ENCODE measurements around the gene MMP17. TPM values are rescaled to one million over a fixed set of nuclear protein-coding genes. Genes with fewer than 3 reads are reported as not detected.
A peak's percentile ranks its signal among the peaks of the same experiment; 100 is the strongest.

The MMP17 gene
- total RNA-seq, 3 donors from 2014 or later: 1.1 to 5.3 (median 1.4) TPM

GRCh38 chr12:131893605-131894312 is 65.6 kb downstream of the MMP17 start:
- no peak for ATAC-seq
- H3K4me1 ChIP-seq (ENCODE audit: low read depth): peaks cover 13% of the 10 kb centered on the region
- H3K4me3 ChIP-seq: no peak overlapping the region
- no peaks in the 10 kb centered on the region for H3K36me3 ChIP-seq (ENCODE audit: low read depth)
- intact Hi-C loops (cut with DNase I, micrococcal nuclease): no loop called here
- TF ChIP-seq, protein P1, sequence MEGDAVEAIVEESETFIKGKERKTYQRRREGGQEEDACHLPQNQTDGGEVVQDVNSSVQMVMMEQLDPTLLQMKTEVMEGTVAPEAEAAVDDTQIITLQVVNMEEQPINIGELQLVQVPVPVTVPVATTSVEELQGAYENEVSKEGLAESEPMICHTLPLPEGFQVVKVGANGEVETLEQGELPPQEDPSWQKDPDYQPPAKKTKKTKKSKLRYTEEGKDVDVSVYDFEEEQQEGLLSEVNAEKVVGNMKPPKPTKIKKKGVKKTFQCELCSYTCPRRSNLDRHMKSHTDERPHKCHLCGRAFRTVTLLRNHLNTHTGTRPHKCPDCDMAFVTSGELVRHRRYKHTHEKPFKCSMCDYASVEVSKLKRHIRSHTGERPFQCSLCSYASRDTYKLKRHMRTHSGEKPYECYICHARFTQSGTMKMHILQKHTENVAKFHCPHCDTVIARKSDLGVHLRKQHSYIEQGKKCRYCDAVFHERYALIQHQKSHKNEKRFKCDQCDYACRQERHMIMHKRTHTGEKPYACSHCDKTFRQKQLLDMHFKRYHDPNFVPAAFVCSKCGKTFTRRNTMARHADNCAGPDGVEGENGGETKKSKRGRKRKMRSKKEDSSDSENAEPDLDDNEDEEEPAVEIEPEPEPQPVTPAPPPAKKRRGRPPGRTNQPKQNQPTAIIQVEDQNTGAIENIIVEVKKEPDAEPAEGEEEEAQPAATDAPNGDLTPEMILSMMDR (IDR thresholded peaks at IDR 0.05): no peak
- no peaks in the 10 kb centered on the region for H3K9me3 ChIP-seq
- no peak for DNase-seq

DNA sequence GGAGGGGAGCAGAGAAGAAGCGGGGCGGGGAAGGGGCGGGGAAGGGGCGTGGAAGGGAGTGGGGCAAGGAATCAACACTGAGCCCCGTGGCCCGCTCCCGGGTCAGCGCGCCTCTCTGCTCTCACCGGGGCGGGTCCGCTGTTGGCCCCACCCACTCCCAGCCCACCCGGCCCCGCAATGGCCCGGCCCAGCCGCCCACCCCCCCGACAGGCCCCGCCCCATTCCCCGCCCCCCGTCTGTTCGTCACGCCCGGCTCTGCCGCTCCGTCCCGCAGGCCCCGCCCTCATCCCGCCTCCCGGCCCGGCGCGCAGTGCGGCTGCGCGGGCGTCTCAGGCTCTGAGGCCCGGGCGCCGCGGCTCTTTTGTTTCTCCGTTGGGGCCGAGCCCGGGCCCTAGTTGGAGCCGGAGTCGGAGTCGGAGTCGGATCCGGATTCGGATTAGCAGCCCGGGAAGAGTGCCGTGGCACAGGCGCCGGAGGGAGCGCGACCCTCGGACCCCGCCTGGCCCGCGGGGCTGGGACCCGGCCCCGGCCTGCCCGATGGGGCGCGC is 66.2 kb downstream of the MMP17 start, which contains the start of gene ULK1:
TSS of gene ULK1 (plus strand) at position 310 of the 548 bp plus-strand sequence. CDS start 380 bp downstream, outside the sequence.
- ATAC-seq (peak; percentile 86), DNase-seq (peak; percentile 93 to 97 (median 95))
- Histone ChIP-seq H3K4me3 (peak within 1 kb of the TSS; percentile 32), H3K9me3 (no peaks in the 10 kb centered on the region), H3K36me3 (ENCODE audit: low read depth) (no peaks in the 10 kb centered on the region), H3K4me1 (ENCODE audit: low read depth) (peaks cover 13% of the 10 kb centered on the region)
- TF ChIP-seq, protein P1 (IDR thresholded peaks at IDR 0.05): no peak
- intact Hi-C loops (cut with DNase I, micrococcal nuclease): no loop called here

DNA sequence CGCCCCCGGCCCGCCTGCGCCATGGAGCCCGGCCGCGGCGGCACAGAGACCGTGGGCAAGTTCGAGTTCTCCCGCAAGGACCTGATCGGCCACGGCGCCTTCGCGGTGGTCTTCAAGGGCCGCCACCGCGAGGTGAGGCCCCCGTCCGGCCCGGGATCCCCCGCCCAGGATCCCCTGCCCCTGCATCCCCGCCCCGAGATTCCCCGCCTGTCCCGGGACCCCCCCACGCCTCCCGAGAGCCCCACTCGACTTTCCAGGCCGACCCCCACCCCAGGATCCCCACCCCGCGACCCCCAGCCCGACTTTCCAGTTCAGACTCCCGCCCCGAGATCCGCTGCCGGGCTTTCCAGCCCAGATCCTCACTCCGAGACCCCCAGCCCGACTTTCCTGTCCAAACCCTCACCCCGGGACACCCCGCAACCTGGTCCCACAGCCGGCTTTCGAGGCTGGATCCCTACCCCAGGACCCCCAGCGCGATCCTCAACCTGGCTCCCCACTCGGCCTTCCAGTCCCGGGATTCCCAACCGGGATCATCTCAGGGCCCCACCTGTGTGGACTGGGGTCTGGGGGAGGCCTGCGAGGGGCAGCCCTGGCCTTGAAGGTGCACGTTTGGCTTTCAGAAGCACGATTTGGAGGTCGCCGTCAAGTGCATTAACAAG is 66.9 kb downstream of the MMP17 start:
- intact Hi-C loops (cut with DNase I, micrococcal nuclease): no loop called here

GRCh38 chr12:131895640-131896079 is 67.5 kb downstream of the MMP17 start:
- DNase-seq: peak in 1 of 3 donors; percentile 37
- Histone ChIP-seq H3K4me3 (peak overlapping the region; percentile 7), H3K9me3 (no peaks in the 10 kb centered on the region), H3K36me3 (ENCODE audit: low read depth) (no peaks in the 10 kb centered on the region), H3K4me1 (ENCODE audit: low read depth) (peaks cover 13% of the 10 kb centered on the region)
- TF ChIP-seq, protein P1 (IDR thresholded peaks at IDR 0.05): no peak
- ATAC-seq: peak; percentile 2
- intact Hi-C loops (cut with DNase I, micrococcal nuclease): no loop called here

More for the DNA sequence above, 66.9 kb downstream of the MMP17 start:
- H3K4me3 ChIP-seq: peak overlapping the region; percentile 32
- H3K4me1 ChIP-seq (ENCODE audit: low read depth): peaks cover 13% of the 10 kb centered on the region
- no peak for ATAC-seq
- peak in 2 of 3 donors; percentile 30 to 58 for DNase-seq
- H3K36me3 ChIP-seq (ENCODE audit: low read depth): no peaks in the 10 kb centered on the region
- TF ChIP-seq, protein P1 (IDR thresholded peaks at IDR 0.05): no peak
- H3K9me3 ChIP-seq: no peaks in the 10 kb centered on the region

- H3K4me1 ChIP-seq (ENCODE audit: low read depth): peaks cover 13% of the 10 kb centered on the region
- H3K9me3 ChIP-seq: no peaks in the 10 kb centered on the region
- H3K4me3 ChIP-seq: peak overlapping the region; percentile 7
- TF ChIP-seq, protein P1 (IDR thresholded peaks at IDR 0.05): no peak
- DNase-seq (peak; percentile 94 to 95 (median 94)), ATAC-seq (peak; percentile 89)
- intact Hi-C loops (cut with DNase I, micrococcal nuclease): no loop called here
- H3K36me3 ChIP-seq (ENCODE audit: low read depth): no peaks in the 10 kb centered on the region
Observed at GRCh38 chr12:131896080-131896810, 68.1 kb downstream of the MMP17 start.
